ENCODE results near the gene ITPR2. TPM values are rescaled to one million over a fixed set of nuclear protein-coding genes. Genes with fewer than 3 reads are reported as not detected.

The ITPR2 gene
- total RNA-seq, 2 experiments from 2014 or later, result 25.6 to 44.7 TPM

DNA sequence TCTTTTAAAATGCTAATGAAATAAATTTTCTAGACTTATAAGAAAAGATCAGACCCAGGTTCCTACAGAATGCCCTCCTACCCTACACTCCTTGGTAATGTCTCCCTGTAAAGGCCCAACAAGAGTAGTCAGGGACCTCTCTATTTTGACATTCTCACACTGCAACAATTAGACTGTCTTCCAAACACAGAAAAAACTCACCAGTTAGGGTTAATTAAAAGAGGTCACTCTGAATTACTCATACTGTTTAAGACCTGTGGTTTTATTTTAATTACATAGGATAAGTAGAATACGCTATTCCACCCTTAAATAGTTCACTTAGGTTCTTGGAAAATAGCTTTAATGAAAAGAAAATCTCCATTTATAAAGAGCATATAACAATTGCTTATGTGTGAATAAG lies 142.4 kb downstream of the ITPR2 start:
- Histone ChIP-seq H3K4me2 (ENCODE audit: low read length) (no peak overlapping the region), H3K4me3 (ENCODE audit: low read depth, low read length, poor library complexity, severe bottlenecking) (no peak overlapping the region), H3K9me2 (ENCODE audit: insufficient read depth, low read length) (no peaks in the 10 kb centered on the region), H3K36me3 (ENCODE audit: insufficient read depth, low read length) (peaks cover 6% of the 10 kb centered on the region; the same call in 1 of the 2 replicates), H3K27ac (ENCODE audit: low read depth, low read length, poor library complexity, severe bottlenecking) (no peak overlapping the region), H3K79me2 (ENCODE audit: insufficient read depth, low read depth, low read length) (no peaks in the 10 kb centered on the region), H3K9me3 (ENCODE audit: low read length) (no peaks in the 10 kb centered on the region), H2AFZ (ENCODE audit: low read length) (no peak overlapping the region), H3K4me1 (ENCODE audit: insufficient read depth, low read length, poor library complexity, severe bottlenecking) (no peaks in the 10 kb centered on the region), H4K20me1 (ENCODE audit: insufficient read depth, low read length) (no peaks in the 10 kb centered on the region)
- no peak for TF ChIP-seq EZH2phosphoT487 (IDR thresholded peaks at IDR 0.05; ENCODE audit: borderline replicate concordance, low read depth, low read length)
- TF ChIP-seq, protein P1, sequence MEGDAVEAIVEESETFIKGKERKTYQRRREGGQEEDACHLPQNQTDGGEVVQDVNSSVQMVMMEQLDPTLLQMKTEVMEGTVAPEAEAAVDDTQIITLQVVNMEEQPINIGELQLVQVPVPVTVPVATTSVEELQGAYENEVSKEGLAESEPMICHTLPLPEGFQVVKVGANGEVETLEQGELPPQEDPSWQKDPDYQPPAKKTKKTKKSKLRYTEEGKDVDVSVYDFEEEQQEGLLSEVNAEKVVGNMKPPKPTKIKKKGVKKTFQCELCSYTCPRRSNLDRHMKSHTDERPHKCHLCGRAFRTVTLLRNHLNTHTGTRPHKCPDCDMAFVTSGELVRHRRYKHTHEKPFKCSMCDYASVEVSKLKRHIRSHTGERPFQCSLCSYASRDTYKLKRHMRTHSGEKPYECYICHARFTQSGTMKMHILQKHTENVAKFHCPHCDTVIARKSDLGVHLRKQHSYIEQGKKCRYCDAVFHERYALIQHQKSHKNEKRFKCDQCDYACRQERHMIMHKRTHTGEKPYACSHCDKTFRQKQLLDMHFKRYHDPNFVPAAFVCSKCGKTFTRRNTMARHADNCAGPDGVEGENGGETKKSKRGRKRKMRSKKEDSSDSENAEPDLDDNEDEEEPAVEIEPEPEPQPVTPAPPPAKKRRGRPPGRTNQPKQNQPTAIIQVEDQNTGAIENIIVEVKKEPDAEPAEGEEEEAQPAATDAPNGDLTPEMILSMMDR (conservative IDR thresholded peaks at IDR 0.05; ENCODE audit: low read length), result no peak
- DNase-seq (ENCODE audit: low spot score), result no peak
- intact Hi-C loops (cut with micrococcal nuclease; ENCODE audit: unreplicated experiment), result no loop called here
- ChIA-PET POLR2A (interaction anchor here (1.2 kb wide), 1 partner anchor 8 kb away, joined by 3 read pairs; no protein-coding TSS in a partner anchor), CTCF (ENCODE audit: unreplicated experiment) (no interaction called here)
- BruUV-seq (replicated peaks), result no TSS peak

DNA sequence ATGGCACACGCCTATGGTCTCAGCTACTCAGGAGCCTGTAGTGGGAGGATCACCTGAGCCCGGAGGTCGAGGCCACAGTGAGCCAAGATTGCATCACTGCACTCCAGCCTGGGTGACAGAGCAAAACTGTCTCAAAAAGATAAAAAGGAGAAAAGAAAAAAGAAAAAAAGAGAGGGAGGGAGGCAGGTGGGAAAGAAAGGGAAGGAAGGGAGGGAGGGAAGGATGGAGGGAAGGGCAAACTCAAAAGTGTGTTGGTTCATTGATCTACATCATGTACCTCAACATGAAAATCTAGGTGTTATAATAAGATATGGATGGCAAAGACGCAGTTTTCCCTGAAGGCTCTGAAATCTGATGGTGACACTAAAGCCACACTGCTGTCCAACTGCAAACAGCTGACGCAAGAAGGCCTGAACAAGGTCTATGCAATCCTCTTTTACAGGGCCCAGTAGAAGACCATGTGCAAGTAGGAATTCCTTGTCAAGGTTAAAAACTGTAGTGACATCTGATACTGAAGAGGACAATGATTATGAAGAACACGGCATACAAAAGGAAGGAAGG lies 143.6 kb downstream of the ITPR2 start:
- Histone ChIP-seq H4K20me1 (ENCODE audit: insufficient read depth, low read length) (no peaks in the 10 kb centered on the region), H3K4me1 (ENCODE audit: insufficient read depth, low read length, poor library complexity, severe bottlenecking) (no peaks in the 10 kb centered on the region), H3K79me2 (ENCODE audit: insufficient read depth, low read depth, low read length) (no peaks in the 10 kb centered on the region), H2AFZ (ENCODE audit: low read length) (no peak overlapping the region), H3K4me3 (ENCODE audit: low read depth, low read length, poor library complexity, severe bottlenecking) (no peak overlapping the region), H3K4me2 (ENCODE audit: low read length) (no peak overlapping the region), H3K36me3 (ENCODE audit: insufficient read depth, low read length) (no peaks in the 10 kb centered on the region), H3K9me2 (ENCODE audit: insufficient read depth, low read length) (no peaks in the 10 kb centered on the region), H3K27ac (ENCODE audit: low read depth, low read length, poor library complexity, severe bottlenecking) (no peak overlapping the region), H3K9me3 (ENCODE audit: low read length) (no peaks in the 10 kb centered on the region)
- ChIA-PET CTCF (ENCODE audit: unreplicated experiment) (no interaction called here), POLR2A (no interaction called here)
- no peak for DNase-seq (ENCODE audit: low spot score)
- TF ChIP-seq, protein P1 (conservative IDR thresholded peaks at IDR 0.05; ENCODE audit: low read length), result no peak
- TF ChIP-seq EZH2phosphoT487 (IDR thresholded peaks at IDR 0.05; ENCODE audit: borderline replicate concordance, low read depth, low read length), result no peak
- intact Hi-C loops (cut with micrococcal nuclease; ENCODE audit: unreplicated experiment), result no loop called here
- BruUV-seq (replicated peaks), result no TSS peak

DNA sequence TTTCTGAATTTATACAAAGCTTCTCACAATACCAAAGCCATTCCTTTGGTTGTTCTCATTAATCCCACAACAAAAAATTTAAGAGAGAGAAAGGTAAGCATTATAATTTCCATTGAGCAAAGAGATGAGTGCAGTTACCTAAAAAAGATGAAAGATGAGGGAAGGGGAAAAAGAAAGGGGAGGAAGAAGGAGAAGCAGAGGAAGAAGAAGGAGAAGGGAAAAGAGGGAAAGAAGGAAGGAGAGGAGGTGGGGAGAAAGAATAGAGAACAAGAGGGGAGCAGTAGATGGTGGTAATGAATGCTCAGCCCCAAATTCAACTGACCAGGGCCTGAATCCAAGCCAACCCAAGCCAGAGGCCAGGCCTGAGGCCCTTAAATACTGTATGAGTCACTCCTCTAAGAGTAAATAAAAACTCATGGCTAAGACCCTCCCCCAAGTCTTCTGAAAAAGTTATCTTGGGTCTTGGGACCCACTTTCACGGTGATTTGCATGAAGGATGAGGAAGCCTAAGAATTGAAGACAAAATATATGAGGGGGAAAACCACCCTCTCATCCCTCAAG lies 144.6 kb downstream of the ITPR2 start:
- Histone ChIP-seq H3K79me2 (ENCODE audit: insufficient read depth, low read depth, low read length) (no peaks in the 10 kb centered on the region), H2AFZ (ENCODE audit: low read length) (no peak overlapping the region), H3K9me3 (ENCODE audit: low read length) (no peaks in the 10 kb centered on the region), H4K20me1 (ENCODE audit: insufficient read depth, low read length) (no peaks in the 10 kb centered on the region), H3K36me3 (ENCODE audit: insufficient read depth, low read length) (peaks cover 9% of the 10 kb centered on the region), H3K4me3 (ENCODE audit: low read depth, low read length, poor library complexity, severe bottlenecking) (no peak overlapping the region), H3K9me2 (ENCODE audit: insufficient read depth, low read length) (no peaks in the 10 kb centered on the region), H3K27ac (ENCODE audit: low read depth, low read length, poor library complexity, severe bottlenecking) (no peak overlapping the region), H3K4me2 (ENCODE audit: low read length) (no peak overlapping the region), H3K4me1 (ENCODE audit: insufficient read depth, low read length, poor library complexity, severe bottlenecking) (no peaks in the 10 kb centered on the region)
- ChIA-PET POLR2A (no interaction called here), CTCF (ENCODE audit: unreplicated experiment) (no interaction called here)
- TF ChIP-seq EZH2phosphoT487 (IDR thresholded peaks at IDR 0.05; ENCODE audit: borderline replicate concordance, low read depth, low read length), result no peak
- BruUV-seq (replicated peaks), result no TSS peak
- intact Hi-C loops (cut with micrococcal nuclease; ENCODE audit: unreplicated experiment), result no loop called here
- DNase-seq (ENCODE audit: low spot score), result no peak
